CD8-positive, alpha-beta memory T cell (primary cell): ENCODE results near the gene GCC2. TPM values are rescaled to one million over a fixed set of nuclear protein-coding genes. Genes with fewer than 3 reads are reported as not detected.
"Not testable (repeated sequence)": the region's sequence is repeated elsewhere in the genome, so short reads cannot be mapped to it uniquely, and the experiment has no call there.

ENCODE experiments used
- CTCF ChIA-PET: fragments of 350-600 bp; sonication (Branson Sonifier 250); formaldehyde crosslinking; loops from one replicate; lab custom pipeline; 2021; ENCODE audit warnings: antibody characterized with exemption; lab: Charles Lee
- POLR2A ChIA-PET: fragments of 350-600 bp; sonication (Branson Sonifier 250); formaldehyde crosslinking; loops from one replicate; lab custom pipeline; 2021; ENCODE audit warnings: antibody characterized with exemption; lab: Charles Lee
- DNase-seq, 5 donors: peaks; one replicate each; pipeline versions ENCODE4 v3.0.0 to v3.0.0-alpha.2; 2020 to 2022; ENCODE audit warnings: mixed read lengths in 1 of 5
- H3K27ac ChIP-seq: one replicate; pipeline ENCODE4 v1.7.0; 2013; ENCODE audit warnings: low read depth, mild to moderate bottlenecking, low read length, moderate library complexity
- H3K27me3 ChIP-seq: 2 replicates; pipeline ENCODE4 v1.7.0; 2013; ENCODE audit warnings: low read length, mild to moderate bottlenecking; ENCODE audit not compliant: insufficient read depth, poor library complexity, severe bottlenecking
- H3K36me3 ChIP-seq: 2 replicates; pipeline ENCODE4 v1.7.0; 2013; ENCODE audit warnings: mild to moderate bottlenecking, low read length, moderate library complexity; ENCODE audit not compliant: insufficient read depth
- H3K4me1 ChIP-seq: 2 replicates; pipeline ENCODE4 v1.7.0; 2013; ENCODE audit warnings: mild to moderate bottlenecking, low read length, moderate library complexity; ENCODE audit not compliant: insufficient read depth
- H3K4me3 ChIP-seq: 2 replicates; pipeline ENCODE4 v1.7.0; 2013; ENCODE audit warnings: mild to moderate bottlenecking, low read length
- H3K9me3 ChIP-seq: 2 replicates; pipeline ENCODE4 v1.7.0; 2013; ENCODE audit warnings: mild to moderate bottlenecking, low read length
- H3K27ac Mint-ChIP-seq, 8 donors: one replicate each; pipeline ENCODE4 v1.8.0; 2020 to 2021; ENCODE audit warnings: mixed read lengths in 8 of 8, mild to moderate bottlenecking in 6 of 8, inconsistent platforms in 3 of 8, moderate library complexity in 3 of 8
- H3K27me3 Mint-ChIP-seq, 2 donors: one replicate each; pipeline ENCODE4 v1.8.0; 2020 to 2021; ENCODE audit warnings: mixed read lengths in 2 of 2, mild to moderate bottlenecking in 1 of 2, moderate library complexity in 1 of 2
- H3K36me3 Mint-ChIP-seq, 3 donors: one replicate each; pipeline ENCODE4 v1.8.0; 2020 to 2021; ENCODE audit warnings: mixed read lengths in 3 of 3, inconsistent platforms in 1 of 3, mild to moderate bottlenecking in 1 of 3
- H3K4me1 Mint-ChIP-seq, 3 donors: one replicate each; pipeline ENCODE4 v1.8.0; 2020 to 2021; ENCODE audit warnings: mixed read lengths in 3 of 3, inconsistent platforms in 1 of 3, mild to moderate bottlenecking in 1 of 3
- H3K4me3 Mint-ChIP-seq, 7 donors: one replicate each; pipeline ENCODE4 v1.8.0; 2020 to 2021; ENCODE audit warnings: mixed read lengths in 7 of 7, mild to moderate bottlenecking in 6 of 7, moderate library complexity in 4 of 7, inconsistent platforms in 2 of 7
- H3K9me3 Mint-ChIP-seq, 5 donors: one replicate each; pipeline ENCODE4 v1.8.0; 2020 to 2022; ENCODE audit warnings: mixed read lengths in 5 of 5, mild to moderate bottlenecking in 3 of 5, moderate library complexity in 2 of 5, inconsistent platforms in 1 of 5
- polyA plus RNA-seq: library from polyadenylated mRNA; unstranded; fragments of 300-500 nt; fragmentation: Illumina TruSeq; gene quantifications from one replicate; pipeline ENCODE4 v1.2.3, GENCODE V29; 2021
- total RNA-seq, 2 experiments: library from RNA; stranded (reverse); gene quantifications; one replicate each; pipeline ENCODE4 v1.2.3, GENCODE V29; 2021

Gene GCC2
- total and polyA plus RNA-seq, 3 experiments from 2014 or later: 40.9 to 92.9 (median 49.0) TPM

DNA sequence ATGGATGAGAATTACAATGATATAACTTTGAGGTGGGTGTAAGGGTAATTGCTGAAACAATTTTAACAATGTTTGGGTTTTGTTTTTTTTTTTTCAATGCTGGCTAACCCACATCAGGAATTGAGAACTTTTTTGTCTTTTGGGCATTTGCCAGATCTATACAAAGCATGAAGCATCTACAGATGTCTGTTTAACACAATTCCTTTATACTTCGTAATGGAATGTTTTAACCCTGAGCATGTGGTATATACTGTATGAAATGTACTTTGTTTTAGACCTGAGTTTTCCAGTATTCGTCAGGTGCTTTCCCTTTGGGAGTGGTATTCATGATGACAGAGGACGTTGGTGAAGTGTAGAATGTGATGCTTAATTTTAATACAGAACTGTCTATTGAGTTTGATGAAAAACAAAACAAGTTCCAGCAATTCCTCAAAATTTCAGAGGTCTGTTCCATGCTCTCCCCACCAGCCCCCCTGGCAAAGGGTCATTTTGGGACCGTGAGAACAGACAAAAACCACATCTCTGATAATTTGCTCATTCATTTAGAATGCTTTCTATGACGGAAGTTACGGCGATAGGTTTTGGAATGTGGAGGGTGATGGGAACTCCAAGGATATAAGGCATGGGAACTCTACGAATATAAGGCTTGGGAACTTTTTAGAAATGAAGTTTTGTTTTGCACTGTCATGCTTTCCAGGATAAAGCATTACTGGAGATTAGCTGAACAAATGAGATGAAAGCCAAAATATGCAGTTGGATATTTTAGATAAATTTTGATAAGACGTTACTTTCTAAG lies 99.4 kb downstream of the GCC2 start:
- CTCF ChIA-PET: no interaction called here
- no peak overlapping the region for H3K27ac ChIP-seq
- no peak overlapping the region for H3K4me3 ChIP-seq
- H3K9me3 ChIP-seq: no peaks in the 10 kb centered on the region
- no peak for DNase-seq
- no peaks in the 10 kb centered on the region for H3K4me1 ChIP-seq
- no peak overlapping the region for H3K4me3 Mint-ChIP-seq
- H3K9me3 Mint-ChIP-seq: no peaks in the 10 kb centered on the region
- no peaks in the 10 kb centered on the region for H3K27me3 ChIP-seq
- H3K4me1 Mint-ChIP-seq: peaks cover 0 to 14% (median 0%) of the 10 kb centered on the region in 3 donors
- H3K36me3 Mint-ChIP-seq: peaks cover 0 to 3% (median 0%) of the 10 kb centered on the region in 3 donors
- H3K27me3 Mint-ChIP-seq: no peaks in the 10 kb centered on the region
- POLR2A ChIA-PET: no interaction called here
- H3K36me3 ChIP-seq: no peaks in the 10 kb centered on the region
- no peak overlapping the region for H3K27ac Mint-ChIP-seq

DNA sequence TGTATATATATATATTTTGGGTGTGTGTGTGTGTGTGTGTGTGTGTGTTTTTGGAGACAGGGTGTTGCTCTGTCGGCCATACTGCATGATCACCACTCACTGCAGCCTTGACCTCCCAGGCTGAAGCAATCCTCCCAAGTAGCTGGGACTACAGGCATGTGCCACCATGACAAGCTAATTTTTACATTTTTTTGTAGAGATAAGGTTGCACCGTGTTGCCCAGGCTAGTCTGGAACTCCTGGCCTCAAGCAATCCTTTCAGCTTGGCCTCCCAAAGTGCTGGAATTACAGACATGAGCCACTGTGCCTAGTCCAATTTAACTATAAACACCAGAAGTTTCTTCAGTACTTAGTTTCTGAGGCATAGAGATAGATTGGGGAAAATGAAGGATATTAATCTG lies 103.6 kb downstream of the GCC2 start:
- peaks cover 0 to 9% (median 5%) of the 10 kb centered on the region in 3 donors for H3K4me1 Mint-ChIP-seq
- CTCF ChIA-PET: no interaction called here
- Histone ChIP-seq H3K27me3 (no peaks in the 10 kb centered on the region), H3K4me3 (no peak overlapping the region), H3K4me1 (no peaks in the 10 kb centered on the region), H3K36me3 (no peaks in the 10 kb centered on the region), H3K9me3 (no peaks in the 10 kb centered on the region), H3K27ac (no peak overlapping the region)
- no peak overlapping the region for H3K27ac Mint-ChIP-seq
- H3K4me3 Mint-ChIP-seq: no peak overlapping the region
- H3K27me3 Mint-ChIP-seq: no peaks in the 10 kb centered on the region
- H3K9me3 Mint-ChIP-seq: no peaks in the 10 kb centered on the region
- POLR2A ChIA-PET: no interaction called here
- peaks cover 0 to 4% (median 0%) of the 10 kb centered on the region in 3 donors for H3K36me3 Mint-ChIP-seq
- no peak for DNase-seq

DNA sequence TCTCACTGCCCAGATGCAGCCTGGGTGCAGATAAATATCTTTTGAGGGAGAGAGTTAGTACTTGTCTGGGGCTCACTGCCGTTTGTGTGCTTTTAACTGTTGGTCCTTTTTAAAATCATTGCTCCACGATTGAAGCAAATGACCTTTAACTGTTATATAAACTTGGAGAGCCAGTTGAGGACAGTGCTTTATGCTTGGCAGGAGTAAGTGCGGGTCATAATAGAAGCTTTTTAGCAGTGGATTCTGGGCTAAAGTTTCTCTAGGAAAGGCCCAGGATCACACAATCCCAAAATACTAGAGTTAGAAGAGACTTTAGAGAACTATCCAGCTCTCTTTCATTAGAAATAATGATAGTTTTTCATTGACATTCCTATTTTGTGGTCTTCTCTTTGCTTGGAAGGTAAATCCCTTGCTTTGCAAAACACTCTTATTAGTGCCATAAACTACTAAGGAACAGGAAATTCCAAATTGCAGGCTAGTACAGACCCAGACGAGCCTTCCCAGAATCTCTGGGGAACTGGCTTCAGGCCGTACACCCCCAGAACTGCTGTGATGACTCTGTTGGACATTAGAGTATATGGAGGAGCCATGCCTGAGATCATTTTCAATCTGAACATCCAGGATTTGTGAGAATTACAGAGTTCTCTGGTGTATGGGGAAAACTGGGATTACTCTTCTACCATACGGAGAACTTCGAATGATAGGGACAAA lies 104.4 kb downstream of the GCC2 start:
- Histone ChIP-seq H3K27ac (no peak overlapping the region), H3K4me3 (no peak overlapping the region), H3K36me3 (no peaks in the 10 kb centered on the region), H3K9me3 (no peaks in the 10 kb centered on the region), H3K27me3 (no peaks in the 10 kb centered on the region), H3K4me1 (no peaks in the 10 kb centered on the region)
- Mint-ChIP-seq H3K9me3 (no peaks in the 10 kb centered on the region), H3K4me3 (no peak overlapping the region), H3K27ac (no peak overlapping the region), H3K4me1 (peaks cover 0 to 5% (median 4%) of the 10 kb centered on the region in 3 donors), H3K36me3 (peaks cover 0 to 4% (median 0%) of the 10 kb centered on the region in 3 donors), H3K27me3 (no peaks in the 10 kb centered on the region)
- ChIA-PET POLR2A (no interaction called here), CTCF (no interaction called here)
- DNase-seq: no peak

DNA sequence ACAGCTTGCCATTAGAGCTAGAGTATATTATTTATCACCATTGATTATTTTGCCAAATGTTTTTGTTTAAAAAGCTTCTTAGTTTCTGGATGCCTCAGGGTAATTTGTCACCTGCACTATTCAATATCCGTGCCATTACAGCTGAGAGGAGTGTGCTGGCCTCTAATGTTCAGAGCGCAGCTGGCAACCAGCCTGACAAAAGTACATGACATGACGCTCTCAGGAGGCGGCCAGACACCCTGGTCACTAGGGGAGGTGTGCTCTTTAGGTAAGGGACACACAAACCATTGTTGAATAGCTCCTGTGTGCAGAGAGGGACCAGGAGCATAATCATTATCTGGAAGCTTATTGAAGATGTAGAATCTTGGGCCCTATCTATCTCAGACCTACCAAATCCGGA lies 105.5 kb downstream of the GCC2 start:
- ChIA-PET CTCF (no interaction called here), POLR2A (no interaction called here)
- Histone ChIP-seq H3K27me3 (no peaks in the 10 kb centered on the region), H3K9me3 (no peaks in the 10 kb centered on the region), H3K36me3 (no peaks in the 10 kb centered on the region), H3K4me1 (no peaks in the 10 kb centered on the region), H3K4me3 (no peak overlapping the region), H3K27ac (no peak overlapping the region)
- Mint-ChIP-seq H3K4me3 (no peak overlapping the region), H3K4me1 (peaks cover 0 to 5% (median 0%) of the 10 kb centered on the region in 3 donors), H3K9me3 (no peaks in the 10 kb centered on the region), H3K36me3 (peaks cover 0 to 4% (median 0%) of the 10 kb centered on the region in 3 donors), H3K27ac (no peak overlapping the region), H3K27me3 (no peaks in the 10 kb centered on the region)
- DNase-seq: no peak

DNA sequence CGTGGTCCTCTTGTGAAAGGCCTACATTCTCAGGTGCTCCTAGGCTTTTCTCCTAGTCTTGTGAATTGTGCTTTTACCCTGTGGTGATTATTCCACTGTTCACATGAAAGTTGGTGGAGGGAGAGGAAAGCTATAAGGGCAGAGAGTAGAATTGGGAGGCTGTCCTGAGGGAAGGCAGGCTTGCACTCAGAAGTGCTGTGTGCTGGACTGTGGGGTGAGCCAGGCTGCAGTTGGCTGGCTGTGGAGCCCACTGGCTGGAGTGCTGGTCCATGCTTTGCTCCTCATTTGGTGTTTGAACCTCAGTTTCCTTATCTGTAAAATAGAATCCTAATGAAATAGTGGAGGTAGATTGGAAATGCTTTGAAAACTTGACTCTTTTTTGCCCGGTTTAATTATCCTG lies 106.6 kb downstream of the GCC2 start:
- no peaks in the 10 kb centered on the region for H3K36me3 ChIP-seq
- no peaks in the 10 kb centered on the region for H3K27me3 Mint-ChIP-seq
- no peak overlapping the region for H3K4me3 ChIP-seq
- ChIA-PET POLR2A (no interaction called here), CTCF (no interaction called here)
- H3K27me3 ChIP-seq: no peaks in the 10 kb centered on the region
- H3K36me3 Mint-ChIP-seq: peaks cover 0 to 4% (median 0%) of the 10 kb centered on the region in 3 donors
- no peaks in the 10 kb centered on the region for H3K9me3 ChIP-seq
- no peaks in the 10 kb centered on the region for H3K9me3 Mint-ChIP-seq
- H3K27ac ChIP-seq: no peak overlapping the region
- no peak overlapping the region for H3K4me3 Mint-ChIP-seq
- peaks cover 0 to 5% (median 0%) of the 10 kb centered on the region in 3 donors for H3K4me1 Mint-ChIP-seq
- DNase-seq: no peak
- no peaks in the 10 kb centered on the region for H3K4me1 ChIP-seq
- H3K27ac Mint-ChIP-seq: peak overlapping the region in 1 of 8 donors; percentile 4

DNA sequence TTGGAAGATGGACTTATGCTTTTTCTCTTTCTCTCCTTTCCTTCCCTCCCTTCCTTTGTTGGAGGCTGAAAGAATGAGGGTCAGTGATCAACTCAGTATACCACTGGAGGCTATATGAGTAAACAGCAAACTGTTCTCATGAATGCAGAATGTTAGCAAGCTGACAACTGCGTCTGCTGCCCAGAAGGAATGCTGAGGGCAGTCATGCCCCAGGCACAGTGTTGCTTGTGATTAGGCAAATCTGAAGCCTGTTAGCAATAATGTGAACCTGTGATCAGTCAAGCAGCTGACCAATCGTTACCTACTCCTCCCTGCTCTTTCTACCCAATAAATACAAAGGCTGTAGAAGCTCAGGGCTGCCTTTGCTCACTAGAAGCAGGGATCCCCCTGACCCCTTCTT lies 107.6 kb downstream of the GCC2 start:
- H3K27ac ChIP-seq, H3K27ac Mint-ChIP-seq, H3K9me3 Mint-ChIP-seq, H3K36me3 Mint-ChIP-seq, H3K4me1 ChIP-seq, H3K4me3 ChIP-seq, H3K4me3 Mint-ChIP-seq, DNase-seq, H3K36me3 ChIP-seq, H3K4me1 Mint-ChIP-seq, H3K9me3 ChIP-seq, CTCF ChIA-PET, H3K27me3 Mint-ChIP-seq, POLR2A ChIA-PET, H3K27me3 ChIP-seq: not testable (repeated sequence)

Other genes starting within 250 kb of the GCC2 start
- not detected for gene SULT1C3, start 209.2 kb upstream of the GCC2 start, total RNA-seq
- gene SULT1C3, start 209.2 kb upstream of the GCC2 start, polyA plus RNA-seq: not detected
- gene SULT1C2, start 160.3 kb upstream of the GCC2 start, total RNA-seq: not detected
- gene SULT1C2, start 160.3 kb upstream of the GCC2 start, polyA plus RNA-seq: not detected
- gene SULT1C4, start 71.3 kb upstream of the GCC2 start, total RNA-seq: not detected
- gene SULT1C4, start 71.3 kb upstream of the GCC2 start, polyA plus RNA-seq: not detected
- gene LIMS1, start 85.3 kb downstream of the GCC2 start, total RNA-seq: 10 to 100 TPM; 59.4 TPM
- gene LIMS1, start 85.3 kb downstream of the GCC2 start, polyA plus RNA-seq: 80.6 TPM